IMR-90 (cell line): ENCODE results near the gene CCNK. TPM values are rescaled to one million over a fixed set of nuclear protein-coding genes. Genes with fewer than 3 reads are reported as not detected.

ENCODE experiments used
- ATAC-seq: fragments of 200-7000 bp; cut with Tn5 transposase; 2 replicates; pipeline ENCODE4 v1.9.1; 2020; ENCODE audit warnings: low read depth, mild to moderate bottlenecking, moderate library complexity
- BruUV-seq: library from RNA; stranded (reverse); fragments of 400-500 nt; replicated peaks from 2 replicates; lab custom pipeline; 2021; lab: Mats Ljungman, UMichigan
- CTCF ChIA-PET: fragments of 300-600 bp; formaldehyde crosslinking; extraction: SDS; loops from one replicate; lab custom pipeline; 2021; ENCODE audit warnings: antibody characterized with exemption; lab: Yijun Ruan, JAX
- POLR2A ChIA-PET: fragments of 300-600 bp; sonication (Branson Sonifier 250); formaldehyde crosslinking; loops from one replicate; lab custom pipeline; 2022; ENCODE audit warnings: antibody characterized with exemption; ENCODE audit not compliant: unreplicated experiment; lab: Charles Lee
- DNase-seq: peaks from one replicate; pipeline ENCODE4 v3.0.0; 2013
- H2AFZ ChIP-seq: replicated peaks from 2 replicates; pipeline ENCODE3; 2013; ENCODE audit warnings: low read length, mild to moderate bottlenecking; ENCODE audit not compliant: poor library complexity
- H2AK5ac ChIP-seq: 2 replicates; pipeline ENCODE4 v1.6.1; 2013; ENCODE audit warnings: low read depth, low read length, inconsistent platforms
- H2AK9ac ChIP-seq: replicated peaks from 2 replicates; pipeline ENCODE3; 2013; ENCODE audit warnings: mild to moderate bottlenecking, low read depth, low read length, moderate library complexity; ENCODE audit not compliant: poor library complexity
- H2BK120ac ChIP-seq: 2 replicates; pipeline ENCODE4 v1.6.1; 2013; ENCODE audit warnings: low read depth, low read length, inconsistent platforms
- H2BK15ac ChIP-seq: 3 replicates; pipeline ENCODE4 v1.6.1; 2013; ENCODE audit warnings: low read depth, low read length, inconsistent platforms
- H2BK20ac ChIP-seq: 2 replicates; pipeline ENCODE4 v1.6.1; 2013; ENCODE audit warnings: low read depth, mild to moderate bottlenecking, inconsistent platforms, low read length, moderate library complexity
- H2BK5ac ChIP-seq: 2 replicates; pipeline ENCODE4 v1.6.1; 2013; ENCODE audit warnings: mild to moderate bottlenecking, low read depth, low read length, inconsistent platforms; ENCODE audit not compliant: poor library complexity, severe bottlenecking
- H3K14ac ChIP-seq: replicated peaks from 2 replicates; pipeline ENCODE4 v1.6.1; 2013; ENCODE audit warnings: low read depth, low read length, inconsistent platforms
- H3K18ac ChIP-seq: 2 replicates; pipeline ENCODE4 v1.6.1; 2013; ENCODE audit warnings: low read depth, low read length, control low read depth
- H3K23ac ChIP-seq: 2 replicates; pipeline ENCODE4 v1.6.1; 2013; ENCODE audit warnings: low read depth, low read length, inconsistent platforms
- H3K27ac ChIP-seq: 2 replicates; pipeline ENCODE4 v1.5.1; 2013; ENCODE audit warnings: mild to moderate bottlenecking, control low read depth, low read length; ENCODE audit not compliant: insufficient read depth
- H3K27me3 ChIP-seq: 2 replicates; pipeline ENCODE4 v1.6.1; 2013; ENCODE audit warnings: low read length; ENCODE audit not compliant: control insufficient read depth, insufficient read depth
- H3K36me3 ChIP-seq: 2 replicates; pipeline ENCODE4 v1.6.1; 2013; ENCODE audit warnings: low read length, mixed read lengths; ENCODE audit not compliant: control insufficient read depth, insufficient read depth
- H3K4ac ChIP-seq: 2 replicates; pipeline ENCODE4 v1.6.1; 2013; ENCODE audit warnings: low read depth, low read length, inconsistent platforms
- H3K4me1 ChIP-seq: 2 replicates; pipeline ENCODE4 v1.6.1; 2013; ENCODE audit warnings: low read length, mixed read lengths; ENCODE audit not compliant: control insufficient read depth, insufficient read depth
- H3K4me2 ChIP-seq: 2 replicates; pipeline ENCODE4 v1.6.1; 2013; ENCODE audit warnings: low read depth, mild to moderate bottlenecking, control low read depth, low read length, moderate library complexity
- H3K4me3 ChIP-seq: 2 replicates; pipeline ENCODE4 v1.5.1; 2013; ENCODE audit warnings: low read depth, mild to moderate bottlenecking, control low read depth, low read length, moderate library complexity; ENCODE audit not compliant: insufficient read depth
- H3K56ac ChIP-seq: 2 replicates; pipeline ENCODE4 v1.6.1; 2013; ENCODE audit warnings: low read length, inconsistent platforms; ENCODE audit not compliant: insufficient read depth; ENCODE audit errors: extremely low read depth
- H3K79me1 ChIP-seq, 2 experiments: 2 replicates each; pipeline ENCODE4 v1.6.1; 2013; ENCODE audit warnings: low read length in 2 of 2, inconsistent platforms in 1 of 2, low read depth in 1 of 2
- H3K9ac ChIP-seq: 2 replicates; pipeline ENCODE4 v1.6.1; 2013; ENCODE audit warnings: low read depth, low read length, control low read depth
- H3K9me1 ChIP-seq: 2 replicates; pipeline ENCODE4 v1.6.1; 2013; ENCODE audit warnings: low read length, inconsistent platforms; ENCODE audit not compliant: insufficient read depth
- H3K9me3 ChIP-seq: 2 replicates; pipeline ENCODE4 v1.6.1; 2013; ENCODE audit warnings: low read length; ENCODE audit not compliant: control insufficient read depth, insufficient read depth
- H4K20me1 ChIP-seq: 2 replicates; pipeline ENCODE4 v1.6.1; 2013; ENCODE audit warnings: low read length, inconsistent platforms; ENCODE audit not compliant: insufficient read depth
- H4K5ac ChIP-seq: 2 replicates; pipeline ENCODE4 v1.6.1; 2013; ENCODE audit warnings: mild to moderate bottlenecking, low read depth, low read length, control low read depth
- H4K8ac ChIP-seq, 2 experiments: 2 replicates each; pipeline ENCODE4 v1.6.1; 2013; ENCODE audit warnings: low read depth in 2 of 2, low read length in 2 of 2, control low read depth in 1 of 2, inconsistent platforms in 1 of 2
- H4K91ac ChIP-seq: 2 replicates; pipeline ENCODE4 v1.6.1; 2013; ENCODE audit warnings: low read depth, low read length, inconsistent platforms; ENCODE audit not compliant: insufficient read depth
- CEBPB ChIP-seq: IDR thresholded peaks from 2 replicates; pipeline ENCODE4 v1.6.1; 2012; ENCODE audit warnings: low read depth, low read length, improper control_type of control experiment
- MAFK ChIP-seq: IDR thresholded peaks from 2 replicates; pipeline ENCODE4 v1.6.1; 2012; ENCODE audit warnings: low read depth, low read length, improper control_type of control experiment
- MAZ ChIP-seq: IDR thresholded peaks from 2 replicates; pipeline ENCODE4 v1.6.1; 2012; ENCODE audit warnings: low read depth, mild to moderate bottlenecking, low read length, improper control_type of control experiment, moderate library complexity, borderline replicate concordance
- MXI1 ChIP-seq: IDR thresholded peaks from 2 replicates; pipeline ENCODE4 v1.6.1; 2012; ENCODE audit warnings: low read depth, mild to moderate bottlenecking, low read length, moderate library complexity, borderline replicate concordance
- NFE2L2 ChIP-seq: fragments of 150-350 bp; IDR thresholded peaks from 2 replicates; pipeline ENCODE4 v1.6.1; 2016; ENCODE audit warnings: low read depth, mild to moderate bottlenecking, low read length
- RAD21 ChIP-seq: IDR thresholded peaks from 2 replicates; pipeline ENCODE4 v1.6.1; 2012; ENCODE audit warnings: low read length, improper control_type of control experiment
- RCOR1 ChIP-seq: IDR thresholded peaks from 2 replicates; pipeline ENCODE4 v1.6.1; 2012; ENCODE audit warnings: mild to moderate bottlenecking, low read length, improper control_type of control experiment; ENCODE audit not compliant: insufficient replicate concordance
- RFX5 ChIP-seq: IDR thresholded peaks from 2 replicates; pipeline ENCODE4 v1.8.0; 2012; ENCODE audit warnings: low read depth, mild to moderate bottlenecking, low read length, moderate library complexity
- SMC3 ChIP-seq: fragments of 150-350 bp; IDR thresholded peaks from 2 replicates; pipeline ENCODE4 v1.6.1; 2016; ENCODE audit warnings: low read depth, mild to moderate bottlenecking, antibody characterized with exemption, low read length, moderate library complexity
- USF2 ChIP-seq: fragments of 150-350 bp; IDR thresholded peaks from 2 replicates; pipeline ENCODE4 v1.6.1; 2017; ENCODE audit warnings: mild to moderate bottlenecking, antibody characterized with exemption, low read length, low read depth
- WGBS, 2 experiments: methylation state at CpG; one replicate each; pipeline versions ENCODE4 v1.1.5 to v1.1.7; 2013; ENCODE audit warnings: missing lambda C conversion rate in 2 of 2; ENCODE audit not compliant: insufficient read length in 1 of 2; ENCODE audit errors: extremely low coverage in 2 of 2; 5-methylcytosine and 5-hydroxymethylcytosine counted together
- dilution Hi-C: fragments of 300-500 bp; cut with HindIII; formaldehyde crosslinking; loops from one replicate; pipeline ENCODE4 v1.14.3; 2018; ENCODE audit warnings: low sequenced_read_pairs; ENCODE audit not compliant: unreplicated experiment
- in situ Hi-C: fragments of 300-500 bp; cut with MboI; formaldehyde crosslinking; loops from 3 replicates; pipeline ENCODE4 v1.14.3; 2019; ENCODE audit warnings: low sequenced_read_pairs, inconsistent platforms, mixed read lengths
- intact Hi-C: fragments of 100-400 bp; cut with micrococcal nuclease; formaldehyde crosslinking; loops from 2 replicates; pipeline ENCODE4 v1.10.0; 2022
- polyA plus RNA-seq, 3 experiments: library from polyadenylated mRNA; depleted of rRNA; stranded (reverse); fragments of >200 nt; gene quantifications; 2 replicates each; pipeline ENCODE4 v1.2.3, GENCODE V29; 2012; ENCODE audit warnings: low replicate concordance in 1 of 3
- total RNA-seq: library from RNA; depleted of rRNA; stranded (reverse); fragments of >200 nt; gene quantifications from 2 replicates; pipeline ENCODE4 v1.2.3, GENCODE V29; 2012

CCNK gene
- total and polyA plus RNA-seq, 2 of the 4 experiments (the other 2 are of a cell fraction) = 18.8 to 38.3 TPM

DNA sequence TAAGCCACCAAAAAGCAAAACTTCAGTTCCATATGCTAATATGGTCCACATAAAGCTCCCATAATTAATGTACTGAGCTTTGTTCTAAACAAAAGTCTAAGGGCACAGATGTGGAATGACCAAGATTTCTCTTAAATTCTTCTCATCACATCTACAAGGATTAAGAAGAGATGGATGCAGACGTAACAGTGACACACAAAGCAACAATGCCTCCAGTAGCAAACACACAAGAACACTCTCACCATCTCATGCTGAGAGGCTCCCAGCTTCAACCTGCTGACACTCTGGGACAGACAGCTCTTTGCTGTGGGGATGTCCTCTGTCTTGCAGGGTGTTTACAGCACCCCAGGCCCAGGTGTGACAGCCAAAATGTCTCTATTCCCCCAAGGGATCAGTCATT is 48.7 kb upstream of the CCNK start:
- H4K5ac ChIP-seq = no peak overlapping the region
- dilution Hi-C loops = no loop called here
- no peak overlapping the region for H2BK15ac ChIP-seq
- no peak overlapping the region for H2BK5ac ChIP-seq
- TF ChIP-seq CEBPB (no peak), MAZ (no peak), NFE2L2 (no peak), SMC3 (no peak), RFX5 (no peak), USF2 (no peak), RAD21 (no peak), MXI1 (no peak), RCOR1 (no peak), MAFK (no peak)
- no peak overlapping the region for H2BK120ac ChIP-seq
- ChIA-PET CTCF (interaction anchor here (1.0 kb wide), 1 partner anchor 17 kb away, joined by 3 read pairs; no protein-coding TSS in a partner anchor), POLR2A (no interaction called here)
- in situ Hi-C loops = no loop called here
- WGBS, 2 experiments = no CpG with 5 or more reads among the region's 1 CpG
- no peaks in the 10 kb centered on the region for H3K27me3 ChIP-seq
- no peak overlapping the region for H3K4me2 ChIP-seq
- H4K91ac ChIP-seq = no peak overlapping the region
- intact Hi-C loops = no loop called here
- no peak overlapping the region for H4K8ac ChIP-seq
- no peak overlapping the region for H3K9ac ChIP-seq
- no peak overlapping the region for H2AFZ ChIP-seq
- no peak overlapping the region for H2AK5ac ChIP-seq
- peaks cover 11% of the 10 kb centered on the region for H3K36me3 ChIP-seq
- H3K23ac ChIP-seq = no peak overlapping the region
- no peak for DNase-seq
- H2AK9ac ChIP-seq = no peak overlapping the region
- H3K27ac ChIP-seq = no peak overlapping the region
- peaks cover 11% of the 10 kb centered on the region for H3K4me1 ChIP-seq
- H3K4me3 ChIP-seq = no peak overlapping the region
- H3K18ac ChIP-seq = no peak overlapping the region
- BruUV-seq = no TSS peak
- no peak overlapping the region for H2BK20ac ChIP-seq
- H3K14ac ChIP-seq = no peak overlapping the region
- no peaks in the 10 kb centered on the region for H4K20me1 ChIP-seq
- H3K79me1 ChIP-seq = peaks cover 4 to 17% of the 10 kb centered on the region in 2 experiments
- peaks cover 5% of the 10 kb centered on the region; the same call in 1 of the 2 replicates for H3K9me3 ChIP-seq
- no peak overlapping the region for H3K56ac ChIP-seq
- no peak overlapping the region for H3K4ac ChIP-seq
- peaks cover 10% of the 10 kb centered on the region for H3K9me1 ChIP-seq
- no peak for ATAC-seq
